Karpas-422 (cell line): ENCODE results near the gene CDCP2. TPM values are rescaled to one million over a fixed set of nuclear protein-coding genes. Genes with fewer than 3 reads are reported as not detected.

Experiments used
- DNase-seq: peaks from one replicate; pipeline ENCODE4 v3.0.0-alpha.2; 2015
- H2AFZ ChIP-seq: fragments of 200-600 bp; sonication (generic); 2 replicates; pipeline ENCODE4 v1.6.1; 2014; ENCODE audit warnings: antibody characterized with exemption, low read length, mixed read lengths
- H3K27ac ChIP-seq: fragments of 200-600 bp; sonication (generic); 2 replicates; pipeline ENCODE4 v1.5.1; 2014; ENCODE audit warnings: mild to moderate bottlenecking, low read length, moderate library complexity
- H3K27me3 ChIP-seq: fragments of 200-600 bp; sonication (generic); 2 replicates; pipeline ENCODE4 v1.6.1; 2014; ENCODE audit warnings: low read length, mixed read lengths
- H3K36me3 ChIP-seq: fragments of 200-600 bp; sonication (generic); 2 replicates; pipeline ENCODE4 v1.6.1; 2014; ENCODE audit warnings: low read length, mixed read lengths; ENCODE audit not compliant: insufficient read depth
- H3K4me1 ChIP-seq: fragments of 200-600 bp; sonication (generic); 2 replicates; pipeline ENCODE4 v1.6.1; 2014; ENCODE audit warnings: mild to moderate bottlenecking, low read length, mixed read lengths
- H3K4me2 ChIP-seq: fragments of 200-600 bp; sonication (generic); 2 replicates; pipeline ENCODE4 v1.6.1; 2014; ENCODE audit warnings: low read length, low read depth, mild to moderate bottlenecking; ENCODE audit not compliant: poor library complexity, severe bottlenecking
- H3K4me3 ChIP-seq: fragments of 200-600 bp; sonication (generic); 2 replicates; pipeline ENCODE4 v1.5.1; 2014; ENCODE audit warnings: mild to moderate bottlenecking, antibody characterized with exemption, low read length, mixed read lengths
- H3K79me2 ChIP-seq: fragments of 200-600 bp; sonication (generic); 2 replicates; pipeline ENCODE4 v1.6.1; 2014; ENCODE audit warnings: mild to moderate bottlenecking, low read length, mixed read lengths
- H3K9ac ChIP-seq: fragments of 200-600 bp; sonication (generic); 2 replicates; pipeline ENCODE4 v1.6.0; 2014; ENCODE audit warnings: low read length
- H3K9me2 ChIP-seq: fragments of 200-600 bp; sonication (generic), shearing (Covaris generic); replicated peaks from 2 replicates; pipeline ENCODE4 v1.6.0; 2014; ENCODE audit warnings: mild to moderate bottlenecking, low read length, moderate library complexity; ENCODE audit not compliant: insufficient read depth
- H3K9me3 ChIP-seq: fragments of 300-700, 200-600 bp; sonication (generic); 2 replicates; pipeline ENCODE4 v1.6.1; 2014; ENCODE audit warnings: low read length, mixed read lengths
- H4K20me1 ChIP-seq: fragments of 200-600 bp; sonication (generic); 2 replicates; pipeline ENCODE4 v1.6.1; 2014; ENCODE audit warnings: mild to moderate bottlenecking, antibody characterized with exemption, low read length, low read depth; ENCODE audit not compliant: insufficient read depth
- total RNA-seq: library from RNA; depleted of rRNA; stranded (reverse); fragments of >200 nt; shearing (Covaris generic); gene quantifications from 2 replicates; pipeline ENCODE4 v1.2.3, GENCODE V29; 2014; ENCODE audit warnings: low replicate concordance; rRNA removed

CDCP2 gene
- total RNA-seq: not detected in 2 replicates

GRCh38 chr1:54152696-54153095 is at the start of gene CDCP2:
Gene CDCP2 (minus strand): TSS chr1:54153000. CDS start chr1:54152922, 78 bp downstream.
- no peaks in the 10 kb centered on the region for H3K9me2 ChIP-seq
- no peaks in the 10 kb centered on the region for H3K36me3 ChIP-seq
- no peaks in the 10 kb centered on the region for H3K9me3 ChIP-seq
- H3K27ac ChIP-seq: no peak within 1 kb of the TSS
- no peak for DNase-seq
- no peaks in the 10 kb centered on the region for H3K27me3 ChIP-seq
- no peaks in the 10 kb centered on the region for H3K4me1 ChIP-seq
- no peak within 1 kb of the TSS for H3K4me3 ChIP-seq
- no peak within 1 kb of the TSS for H2AFZ ChIP-seq
- no peak within 1 kb of the TSS for H3K4me2 ChIP-seq
- no peaks in the 10 kb centered on the region for H3K79me2 ChIP-seq
- no peak within 1 kb of the TSS for H3K9ac ChIP-seq
- H4K20me1 ChIP-seq: no peaks in the 10 kb centered on the region

- peaks cover 15% of the 10 kb centered on the region; the same call in 1 of the 2 replicates for H4K20me1 ChIP-seq
- H3K36me3 ChIP-seq: peaks cover 12% of the 10 kb centered on the region; the same call in 1 of the 2 replicates
- peaks cover 22% of the 10 kb centered on the region for H3K4me1 ChIP-seq
- H3K4me3 ChIP-seq: peak overlapping the region; percentile 99
- H3K9ac ChIP-seq: peak overlapping the region; percentile 94
- no peaks in the 10 kb centered on the region for H3K9me2 ChIP-seq
- peak overlapping the region; percentile 25; the same call in 1 of the 2 replicates for H2AFZ ChIP-seq
- H3K4me2 ChIP-seq: peak overlapping the region; percentile 88
- H3K27me3 ChIP-seq: no peaks in the 10 kb centered on the region
- peak; percentile 50 for DNase-seq
- H3K79me2 ChIP-seq: peaks cover 63% of the 10 kb centered on the region
- no peak overlapping the region for H3K27ac ChIP-seq
- H3K9me3 ChIP-seq: no peaks in the 10 kb centered on the region
These were observed 47.8 kb upstream of the CDCP2 start for GRCh38 chr1:54200519-54200997.

- H3K79me2 ChIP-seq: peaks cover 57% of the 10 kb centered on the region
- peak; percentile 98 for DNase-seq
- H3K9me2 ChIP-seq: no peaks in the 10 kb centered on the region
- H3K4me1 ChIP-seq: peaks cover 22% of the 10 kb centered on the region
- H3K27me3 ChIP-seq: no peaks in the 10 kb centered on the region
- peaks cover 6% of the 10 kb centered on the region; the same call in 1 of the 2 replicates for H3K36me3 ChIP-seq
- H3K9ac ChIP-seq: peak within 1 kb of the TSS; percentile 94
- H3K4me3 ChIP-seq: peak within 1 kb of the TSS; percentile 99
- no peak within 1 kb of the TSS for H3K27ac ChIP-seq
- peaks cover 15% of the 10 kb centered on the region; the same call in 1 of the 2 replicates for H4K20me1 ChIP-seq
- no peaks in the 10 kb centered on the region for H3K9me3 ChIP-seq
- H3K4me2 ChIP-seq: peak within 1 kb of the TSS; percentile 88
- peak within 1 kb of the TSS; percentile 81; the same call in 1 of the 2 replicates for H2AFZ ChIP-seq
These were observed 47.1 kb upstream of the CDCP2 start, which contains the start of the genes CYB5RL and MRPL37 for GRCh38 chr1:54199765-54200518. Gene CYB5RL (minus strand): TSS chr1:54200030. CDS start chr1:54195616, 4,414 bp downstream. Gene MRPL37 (plus strand): TSS chr1:54200167. CDS start chr1:54200244, 77 bp downstream.

GRCh38 chr1:54199151-54199764 is 46.5 kb upstream of the CDCP2 start:
- H3K27ac ChIP-seq: no peak overlapping the region
- H3K9me2 ChIP-seq: no peaks in the 10 kb centered on the region

GRCh38 chr1:54193453-54193852 is 40.7 kb upstream of the CDCP2 start:
- no peaks in the 10 kb centered on the region for H3K4me1 ChIP-seq

More at GRCh38 chr1:54199151-54199764, 46.5 kb upstream of the CDCP2 start:
- H2AFZ ChIP-seq: peak overlapping the region; percentile 81; the same call in 1 of the 2 replicates
- H3K4me2 ChIP-seq: peak overlapping the region; percentile 88
- H4K20me1 ChIP-seq: peaks cover 11% of the 10 kb centered on the region; the same call in 1 of the 2 replicates
- peaks cover 51% of the 10 kb centered on the region for H3K79me2 ChIP-seq
- peak overlapping the region; percentile 94 for H3K9ac ChIP-seq
- peak overlapping the region; percentile 99 for H3K4me3 ChIP-seq
- no peaks in the 10 kb centered on the region for H3K27me3 ChIP-seq
- H3K9me3 ChIP-seq: no peaks in the 10 kb centered on the region
- DNase-seq: peak; percentile 47
- H3K36me3 ChIP-seq: no peaks in the 10 kb centered on the region
- peaks cover 22% of the 10 kb centered on the region for H3K4me1 ChIP-seq

GRCh38 chr1:54191525-54191924 is 38.7 kb upstream of the CDCP2 start:
- Histone ChIP-seq H3K36me3 (peaks cover 6% of the 10 kb centered on the region; the same call in 1 of the 2 replicates), H4K20me1 (no peaks in the 10 kb centered on the region)

More at GRCh38 chr1:54193453-54193852, 40.7 kb upstream of the CDCP2 start:
- Histone ChIP-seq H3K4me3 (no peak overlapping the region), H3K9me2 (no peaks in the 10 kb centered on the region), H3K9me3 (no peaks in the 10 kb centered on the region), H2AFZ (no peak overlapping the region), H3K27ac (no peak overlapping the region), H4K20me1 (no peaks in the 10 kb centered on the region), H3K79me2 (no peaks in the 10 kb centered on the region), H3K27me3 (no peaks in the 10 kb centered on the region), H3K9ac (no peak overlapping the region), H3K36me3 (peaks cover 4% of the 10 kb centered on the region; the same call in 1 of the 2 replicates), H3K4me2 (no peak overlapping the region)
- DNase-seq: no peak

GRCh38 chr1:54190526-54190925 is 37.7 kb upstream of the CDCP2 start:
- no peak overlapping the region for H3K27ac ChIP-seq
- H3K79me2 ChIP-seq: no peaks in the 10 kb centered on the region
- H4K20me1 ChIP-seq: no peaks in the 10 kb centered on the region
- H3K36me3 ChIP-seq: peaks cover 12% of the 10 kb centered on the region; the same call in 1 of the 2 replicates
- no peaks in the 10 kb centered on the region for H3K9me3 ChIP-seq
- no peaks in the 10 kb centered on the region for H3K27me3 ChIP-seq
- H3K4me3 ChIP-seq: no peak overlapping the region
- DNase-seq: no peak
- no peak overlapping the region for H3K9ac ChIP-seq
- H3K9me2 ChIP-seq: no peaks in the 10 kb centered on the region
- no peak overlapping the region for H2AFZ ChIP-seq
- H3K4me1 ChIP-seq: no peaks in the 10 kb centered on the region
- no peak overlapping the region for H3K4me2 ChIP-seq

More at GRCh38 chr1:54191525-54191924, 38.7 kb upstream of the CDCP2 start:
- no peak overlapping the region for H3K27ac ChIP-seq
- no peaks in the 10 kb centered on the region for H3K9me2 ChIP-seq
- H3K9ac ChIP-seq: no peak overlapping the region
- H3K9me3 ChIP-seq: no peaks in the 10 kb centered on the region
- H3K4me3 ChIP-seq: no peak overlapping the region
- no peak for DNase-seq
- no peaks in the 10 kb centered on the region for H3K79me2 ChIP-seq
- no peak overlapping the region for H2AFZ ChIP-seq
- no peaks in the 10 kb centered on the region for H3K4me1 ChIP-seq
- no peaks in the 10 kb centered on the region for H3K27me3 ChIP-seq
- H3K4me2 ChIP-seq: no peak overlapping the region

- Histone ChIP-seq H3K4me3 (no peak overlapping the region), H3K27me3 (no peaks in the 10 kb centered on the region), H3K79me2 (no peaks in the 10 kb centered on the region), H3K4me1 (no peaks in the 10 kb centered on the region), H3K27ac (no peak overlapping the region), H3K4me2 (no peak overlapping the region), H3K9me3 (no peaks in the 10 kb centered on the region), H3K9ac (no peak overlapping the region), H2AFZ (no peak overlapping the region), H3K9me2 (no peaks in the 10 kb centered on the region), H4K20me1 (no peaks in the 10 kb centered on the region), H3K36me3 (peaks cover 12% of the 10 kb centered on the region; the same call in 1 of the 2 replicates)
- no peak for DNase-seq
These were observed 35.5 kb upstream of the CDCP2 start for GRCh38 chr1:54188291-54188690.
